ENCODE measurements around the gene PAX2.

PAX2 gene

GRCh38 chr10:100814751-100815474, 69.5 kb downstream of the PAX2 start:
- DNase-seq (ENCODE audit: low read depth, low spot score), result peak; percentile 73

- peak; percentile 64 for DNase-seq (ENCODE audit: low read depth, low spot score)
Measured at GRCh38 chr10:100816671-100817070, 71.3 kb downstream of the PAX2 start.

GRCh38 chr10:100817268-100817839, 72.0 kb downstream of the PAX2 start:
- DNase-seq (ENCODE audit: low read depth, low spot score), result peak; percentile 81

DNA sequence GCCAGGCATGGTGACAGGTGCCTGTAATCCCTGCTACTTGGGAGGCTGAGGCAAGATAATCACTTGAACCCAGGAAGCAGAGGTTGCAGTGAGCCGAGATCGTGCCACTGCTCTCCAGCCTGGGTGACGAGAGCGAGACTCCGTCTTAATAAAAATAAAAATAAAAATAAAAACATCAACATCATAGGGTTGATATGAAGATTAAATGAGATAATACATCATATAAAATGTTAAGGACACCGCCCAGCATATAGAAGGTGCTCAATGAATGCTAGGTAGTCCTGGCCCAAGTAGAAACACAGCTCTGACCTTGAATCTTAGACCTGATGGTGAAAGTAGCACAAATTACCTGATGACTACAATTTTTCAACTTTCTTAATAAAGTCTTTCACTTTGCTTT, 74.0 kb downstream of the PAX2 start:
- DNase-seq (ENCODE audit: low read depth, low spot score), result no peak

- DNase-seq (ENCODE audit: low read depth, low spot score), result no peak
Measured at GRCh38 chr10:100823194-100823593, 77.8 kb downstream of the PAX2 start.

GRCh38 chr10:100824886-100825285, 79.5 kb downstream of the PAX2 start:
- no peak for DNase-seq (ENCODE audit: low read depth, low spot score)

DNA sequence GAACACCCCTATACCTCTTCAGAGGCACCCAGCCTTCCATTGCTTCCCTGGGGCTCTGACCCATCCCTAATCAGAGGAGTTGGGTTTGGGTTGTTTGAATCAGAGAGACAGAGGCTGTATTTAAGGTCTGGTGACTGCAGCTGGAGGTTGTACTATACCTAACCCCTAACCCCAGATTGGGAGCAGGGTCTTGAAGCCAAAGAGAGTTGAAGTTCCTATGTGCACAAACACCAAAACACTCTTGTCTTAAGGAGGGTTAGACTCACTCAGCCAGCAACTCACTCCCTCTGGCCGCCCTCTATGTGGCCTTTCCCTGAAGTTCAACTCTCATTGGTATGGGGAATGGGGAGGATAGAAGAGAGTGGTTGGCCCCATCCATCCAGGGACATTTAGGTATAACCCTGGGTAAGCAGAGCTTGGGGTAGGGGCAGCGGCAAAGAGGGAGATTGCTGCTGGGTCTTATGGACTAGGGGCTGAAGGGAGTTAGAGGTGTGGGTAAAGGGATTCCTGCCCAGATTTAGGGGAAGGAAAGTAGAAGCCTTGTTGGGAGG, 80.0 kb downstream of the PAX2 start:
- no peak for DNase-seq (ENCODE audit: low read depth, low spot score)

GRCh38 chr10:100826031-100826651, 80.8 kb downstream of the PAX2 start:
- no peak for DNase-seq (ENCODE audit: low read depth, low spot score)

DNA sequence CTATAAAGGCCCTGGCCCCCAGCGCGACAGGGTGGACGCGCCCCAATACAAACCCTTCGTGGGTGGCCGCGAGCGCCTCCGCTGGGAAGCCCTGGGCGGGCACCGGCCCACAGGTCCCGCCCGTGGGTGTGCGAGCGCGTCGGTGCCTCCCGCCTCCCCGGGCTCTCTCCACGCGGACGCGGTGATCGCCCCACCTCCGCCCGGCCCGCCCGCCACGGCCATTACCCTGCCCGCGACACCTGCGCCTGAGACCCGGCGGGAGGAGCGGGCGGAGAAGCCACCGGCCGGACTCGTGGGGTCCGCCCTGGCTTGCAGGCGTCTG, 81.2 kb downstream of the PAX2 start:
- no peak for DNase-seq (ENCODE audit: low read depth, low spot score)

DNA sequence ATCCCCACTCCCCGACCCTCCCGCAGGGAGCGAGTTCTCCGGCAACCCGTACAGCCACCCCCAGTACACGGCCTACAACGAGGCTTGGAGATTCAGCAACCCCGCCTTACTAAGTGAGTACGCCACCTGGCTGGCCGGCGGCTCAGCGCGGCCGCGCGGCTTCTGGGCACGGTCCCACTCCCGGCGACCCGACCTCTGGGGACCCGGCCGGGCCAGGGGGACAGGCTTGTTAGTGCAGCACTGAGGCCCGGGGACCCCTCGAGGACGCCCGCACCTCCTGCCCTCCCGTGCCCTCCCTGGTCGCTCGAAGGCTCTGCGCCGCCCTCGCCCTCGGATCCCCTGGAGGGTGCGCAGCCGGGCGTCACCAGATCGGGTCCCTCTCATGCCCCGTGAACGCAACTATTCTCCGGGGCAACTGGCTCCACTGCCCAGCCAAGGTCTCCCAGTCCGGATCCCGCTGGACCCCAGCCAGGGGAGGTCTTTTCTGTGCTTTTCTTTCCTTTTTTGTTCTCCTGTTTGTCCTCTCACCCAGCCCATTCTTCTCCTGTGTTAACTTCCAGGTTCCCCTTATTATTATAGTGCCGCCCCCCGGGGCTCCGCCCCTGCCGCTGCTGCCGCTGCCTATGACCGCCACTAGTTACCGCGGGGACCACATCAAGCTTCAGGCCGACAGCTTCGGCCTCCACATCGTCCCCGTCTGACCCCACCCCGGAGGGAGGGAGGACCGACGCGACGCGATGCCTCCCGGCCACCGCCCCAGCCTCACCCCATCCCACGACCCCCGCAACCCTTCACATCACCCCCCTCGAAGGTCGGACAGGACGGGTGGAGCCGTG, 81.8 kb downstream of the PAX2 start:
- peak; percentile 51 for DNase-seq (ENCODE audit: low read depth, low spot score)

DNA sequence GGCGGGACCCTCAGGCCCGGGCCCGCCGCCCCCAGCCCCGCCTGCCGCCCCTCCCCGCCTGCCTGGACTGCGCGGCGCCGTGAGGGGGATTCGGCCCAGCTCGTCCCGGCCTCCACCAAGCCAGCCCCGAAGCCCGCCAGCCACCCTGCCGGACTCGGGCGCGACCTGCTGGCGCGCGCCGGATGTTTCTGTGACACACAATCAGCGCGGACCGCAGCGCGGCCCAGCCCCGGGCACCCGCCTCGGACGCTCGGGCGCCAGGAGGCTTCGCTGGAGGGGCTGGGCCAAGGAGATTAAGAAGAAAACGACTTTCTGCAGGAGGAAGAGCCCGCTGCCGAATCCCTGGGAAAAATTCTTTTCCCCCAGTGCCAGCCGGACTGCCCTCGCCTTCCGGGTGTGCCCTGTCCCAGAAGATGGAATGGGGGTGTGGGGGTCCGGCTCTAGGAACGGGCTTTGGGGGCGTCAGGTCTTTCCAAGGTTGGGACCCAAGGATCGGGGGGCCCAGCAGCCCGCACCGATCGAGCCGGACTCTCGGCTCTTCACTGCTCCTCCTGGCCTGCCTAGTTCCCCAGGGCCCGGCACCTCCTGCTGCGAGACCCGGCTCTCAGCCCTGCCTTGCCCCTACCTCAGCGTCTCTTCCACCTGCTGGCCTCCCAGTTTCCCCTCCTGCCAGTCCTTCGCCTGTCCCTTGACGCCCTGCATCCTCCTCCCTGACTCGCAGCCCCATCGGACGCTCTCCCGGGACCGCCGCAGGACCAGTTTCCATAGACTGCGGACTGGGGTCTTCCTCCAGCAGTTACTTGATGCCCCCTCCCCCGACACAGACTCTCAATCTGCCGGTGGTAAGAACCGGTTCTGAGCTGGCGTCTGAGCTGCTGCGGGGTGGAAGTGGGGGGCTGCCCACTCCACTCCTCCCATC, 82.7 kb downstream of the PAX2 start:
- peak; percentile 80 for DNase-seq (ENCODE audit: low read depth, low spot score)

GRCh38 chr10:100828738-100829096, 83.3 kb downstream of the PAX2 start:
- peak; percentile 19 for DNase-seq (ENCODE audit: low read depth, low spot score)

GRCh38 chr10:100829097-100829870, 83.9 kb downstream of the PAX2 start:
- DNase-seq (ENCODE audit: low read depth, low spot score), result peak; percentile 22

DNA sequence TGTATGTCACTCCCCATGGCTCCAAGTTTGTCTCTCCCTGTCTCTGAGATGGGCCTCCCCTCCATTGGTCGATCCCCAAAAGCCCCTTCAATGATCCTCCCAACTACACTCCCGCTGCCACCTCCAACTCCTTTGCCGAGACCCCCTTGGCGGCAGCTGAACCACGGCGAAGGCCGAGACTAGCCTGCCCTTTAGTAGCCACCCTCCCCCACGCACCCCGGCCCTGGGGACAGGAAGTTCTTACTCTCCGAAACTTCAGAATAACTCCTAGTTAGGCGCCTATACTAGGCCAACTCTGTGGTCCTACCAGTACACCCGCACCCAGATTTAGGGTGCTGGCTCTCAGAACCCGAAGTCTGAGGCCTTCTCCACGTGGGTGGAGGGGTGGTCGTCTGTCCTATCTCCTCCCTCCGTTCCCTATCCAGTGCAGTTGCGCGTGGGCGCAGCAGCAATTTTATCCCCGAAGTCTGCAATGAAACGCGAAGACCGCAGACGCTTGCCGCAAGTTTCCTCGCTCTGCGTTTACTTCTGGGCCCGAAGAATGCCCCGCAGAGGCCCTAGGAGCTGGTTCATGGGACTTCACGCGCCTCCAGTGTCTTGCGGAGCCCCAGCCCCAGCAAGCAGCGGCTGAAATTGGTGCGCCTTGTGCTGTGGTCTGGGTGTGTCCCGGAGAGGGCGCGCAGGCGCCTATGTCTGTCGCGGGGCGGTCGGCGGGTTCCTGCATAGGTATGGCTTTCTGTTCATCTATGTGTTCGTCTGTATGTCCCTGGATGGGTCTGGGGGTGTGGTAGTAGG, 84.7 kb downstream of the PAX2 start:
- peak; percentile 49 for DNase-seq (ENCODE audit: low read depth, low spot score)

DNA sequence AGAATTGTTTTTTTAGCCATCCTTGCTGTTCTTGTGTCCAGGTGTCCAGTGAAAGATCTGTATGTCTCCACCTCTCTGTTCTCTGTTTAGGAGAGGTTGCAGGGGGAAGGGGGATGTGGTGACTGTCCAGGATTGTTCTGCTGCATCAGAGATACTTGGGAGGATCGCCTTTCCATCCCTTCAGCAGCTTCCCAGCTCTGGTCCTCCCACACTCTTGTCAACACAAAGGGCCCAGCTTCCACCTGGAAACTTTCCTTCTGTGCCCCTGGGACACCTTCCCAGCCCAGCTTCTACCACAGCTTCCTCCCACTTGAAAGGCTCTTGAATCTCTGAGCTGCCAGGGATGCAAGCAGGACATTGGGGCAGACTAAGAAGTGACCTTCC, 85.3 kb downstream of the PAX2 start:
- no peak for DNase-seq (ENCODE audit: low read depth, low spot score)

GRCh38 chr10:100831742-100832141, 86.4 kb downstream of the PAX2 start:
- no peak for DNase-seq (ENCODE audit: low read depth, low spot score)

DNA sequence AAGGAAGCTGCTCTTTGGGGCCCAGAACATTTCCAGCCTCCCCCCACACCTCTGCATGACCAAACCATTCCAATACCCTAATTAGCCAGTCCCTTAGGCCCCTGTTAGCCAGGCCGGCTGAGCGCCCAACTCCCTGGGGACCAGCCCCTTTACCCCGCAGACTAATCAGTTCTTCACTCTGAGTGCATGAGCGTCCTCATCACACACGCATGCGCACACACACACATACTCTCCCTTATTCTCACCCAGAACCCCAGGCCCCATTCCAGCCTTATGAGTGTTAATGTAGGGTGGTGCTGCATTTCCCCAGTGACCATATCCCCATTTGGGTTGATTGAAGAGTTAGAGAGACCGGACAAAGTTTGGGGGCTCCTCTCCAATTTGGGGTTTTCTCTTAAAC, 90.4 kb downstream of the PAX2 start:
- no peak for DNase-seq (ENCODE audit: low read depth, low spot score)

- DNase-seq (ENCODE audit: low read depth, low spot score), result no peak
Measured at GRCh38 chr10:100836891-100837290, 91.5 kb downstream of the PAX2 start.

DNA sequence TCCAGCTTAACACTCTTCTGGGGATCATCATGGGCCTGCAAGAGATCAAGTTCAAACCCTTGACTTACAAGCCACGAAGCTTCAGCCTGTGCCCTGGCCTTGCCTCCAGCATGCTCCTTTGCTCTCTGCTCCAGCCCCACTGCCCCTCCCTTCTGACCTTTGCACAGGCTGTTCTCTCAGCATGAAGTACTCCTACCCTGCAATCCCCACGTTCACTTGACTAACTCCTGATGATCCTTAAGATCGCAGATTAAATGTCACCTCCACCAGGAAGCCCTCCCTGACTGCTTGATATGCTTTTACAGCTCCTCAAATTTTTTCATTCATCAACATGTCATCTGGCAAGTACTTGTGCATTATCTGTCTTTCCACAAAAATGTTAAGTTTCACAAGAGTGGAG, 91.9 kb downstream of the PAX2 start:
- no peak for DNase-seq (ENCODE audit: low read depth, low spot score)

GRCh38 chr10:100838986-100839385, 93.6 kb downstream of the PAX2 start:
- no peak for DNase-seq (ENCODE audit: low read depth, low spot score)

Data from ELF-1 (cell line).